B cell (primary cell): ENCODE data around the gene ZNF575.

ENCODE experiments used
- CTCF ChIP-seq: fragments of 200-600 bp; IDR thresholded peaks from one replicate; pipeline ENCODE4 v1.8.0; 2022; ENCODE audit warnings: antibody characterized with exemption, mild to moderate bottlenecking
- EZH2 ChIP-seq: IDR thresholded peaks from 2 replicates; pipeline ENCODE4 v1.6.1; 2012; ENCODE audit warnings: borderline replicate concordance, low read depth, mild to moderate bottlenecking, moderate library complexity, low read length; ENCODE audit not compliant: insufficient read depth, poor library complexity, severe bottlenecking

GRCh38 chr19:43525836-43526771 is 6.9 kb upstream of the ZNF575 start:
- TF ChIP-seq CTCF = no peak
- TF ChIP-seq EZH2 = no peak
